OCI-LY1 (cell line): Measurements from ENCODE around the gene PLXNA2.

Experiments used
- H2AFZ ChIP-seq: fragments of 200-600 bp; sonication (generic), shearing (Covaris generic); 2 replicates; pipeline ENCODE4 v1.6.0; 2014; ENCODE audit warnings: antibody characterized with exemption, mild to moderate bottlenecking, low read length
- H3F3A ChIP-seq: fragments of 200-600 bp; sonication (generic), shearing (Covaris generic); 2 replicates; pipeline ENCODE4 v1.6.0; 2014; ENCODE audit warnings: mild to moderate bottlenecking, antibody characterized with exemption, low read length, moderate library complexity; ENCODE audit not compliant: insufficient read depth
- H3K27ac ChIP-seq: fragments of 200-600 bp; sonication (generic); 2 replicates; pipeline ENCODE4 v1.5.1; 2014; ENCODE audit warnings: low read length, mixed run types, mild to moderate bottlenecking, low read depth; ENCODE audit not compliant: poor library complexity, severe bottlenecking
- H3K27me3 ChIP-seq: fragments of 200-600 bp; sonication (generic); 2 replicates; pipeline ENCODE4 v1.6.0; 2014; ENCODE audit warnings: antibody characterized with exemption, mild to moderate bottlenecking, low read length, moderate library complexity; ENCODE audit not compliant: insufficient read depth
- H3K36me3 ChIP-seq: fragments of 200-600 bp; sonication (generic); 2 replicates; pipeline ENCODE4 v1.6.1; 2014; ENCODE audit warnings: mild to moderate bottlenecking, antibody characterized with exemption, low read length, moderate library complexity, mixed read lengths; ENCODE audit not compliant: insufficient read depth
- H3K4me1 ChIP-seq: fragments of 200-600 bp; sonication (generic); 2 replicates; pipeline ENCODE4 v1.5.1; 2014; ENCODE audit warnings: mild to moderate bottlenecking, low read length, moderate library complexity; ENCODE audit not compliant: insufficient read depth, severe bottlenecking
- H3K4me2 ChIP-seq: fragments of 200-600 bp; sonication (generic), shearing (Covaris generic); 2 replicates; pipeline ENCODE4 v1.6.1; 2014; ENCODE audit warnings: low read length
- H3K4me3 ChIP-seq: fragments of 200-600 bp; sonication (generic); 2 replicates; pipeline ENCODE4 v1.5.1; 2014; ENCODE audit warnings: low read length, low read depth, mild to moderate bottlenecking, mixed read lengths; ENCODE audit not compliant: poor library complexity, severe bottlenecking
- H3K79me2 ChIP-seq: fragments of 200-600 bp; shearing (Covaris generic); 2 replicates; pipeline ENCODE4 v1.6.1; 2016; ENCODE audit warnings: mixed run types, low read length, mixed read lengths; ENCODE audit not compliant: insufficient read depth
- H3K9ac ChIP-seq: fragments of 200-600 bp; sonication (generic), shearing (Covaris generic); 2 replicates; pipeline ENCODE4 v1.6.1; 2014; ENCODE audit warnings: mild to moderate bottlenecking, low read length, mixed read lengths
- H3K9me2 ChIP-seq: fragments of 200-600 bp; sonication (generic), shearing (Covaris generic); 2 replicates; pipeline ENCODE4 v1.6.1; 2014; ENCODE audit warnings: low read depth, mild to moderate bottlenecking, low read length, mixed read lengths
- H3K9me3 ChIP-seq: fragments of 200-600 bp; shearing (Covaris generic); 2 replicates; pipeline ENCODE4 v1.6.1; 2014; ENCODE audit warnings: low read length, mixed read lengths
- H4K20me1 ChIP-seq: fragments of 200-600 bp; sonication (generic), shearing (Covaris generic); 2 replicates; pipeline ENCODE4 v1.6.0; 2016; ENCODE audit warnings: mild to moderate bottlenecking, low read length; ENCODE audit not compliant: insufficient read depth
- CTCF ChIP-seq: fragments of 200-600 bp; sonication (generic), shearing (Covaris generic); IDR thresholded peaks from 2 replicates; pipeline ENCODE4 v1.5.1; 2017; ENCODE audit warnings: mild to moderate bottlenecking, antibody characterized with exemption, low read length, moderate library complexity, mixed read lengths
- EZH2 ChIP-seq: fragments of 200-600 bp; sonication (generic), shearing (Covaris generic); IDR thresholded peaks from 2 replicates; pipeline ENCODE4 v1.8.0; 2017; ENCODE audit warnings: borderline replicate concordance, mixed run types, mild to moderate bottlenecking, antibody characterized with exemption, low read length, moderate library complexity, mixed read lengths

PLXNA2 gene

GRCh38 chr1:208235356-208235981 lies 8.7 kb downstream of the PLXNA2 start:
- Histone ChIP-seq H3K9me2 (no peaks in the 10 kb centered on the region), H3K4me3 (no peak overlapping the region), H3K9me3 (no peaks in the 10 kb centered on the region), H3K79me2 (no peaks in the 10 kb centered on the region), H4K20me1 (no peaks in the 10 kb centered on the region), H3K4me1 (no peaks in the 10 kb centered on the region), H2AFZ (no peak overlapping the region), H3F3A (no peaks in the 10 kb centered on the region), H3K9ac (no peak overlapping the region), H3K36me3 (no peaks in the 10 kb centered on the region), H3K27me3 (no peaks in the 10 kb centered on the region), H3K4me2 (no peak overlapping the region), H3K27ac (no peak overlapping the region)
- TF ChIP-seq EZH2 = no peak
- no peak for TF ChIP-seq CTCF

DNA sequence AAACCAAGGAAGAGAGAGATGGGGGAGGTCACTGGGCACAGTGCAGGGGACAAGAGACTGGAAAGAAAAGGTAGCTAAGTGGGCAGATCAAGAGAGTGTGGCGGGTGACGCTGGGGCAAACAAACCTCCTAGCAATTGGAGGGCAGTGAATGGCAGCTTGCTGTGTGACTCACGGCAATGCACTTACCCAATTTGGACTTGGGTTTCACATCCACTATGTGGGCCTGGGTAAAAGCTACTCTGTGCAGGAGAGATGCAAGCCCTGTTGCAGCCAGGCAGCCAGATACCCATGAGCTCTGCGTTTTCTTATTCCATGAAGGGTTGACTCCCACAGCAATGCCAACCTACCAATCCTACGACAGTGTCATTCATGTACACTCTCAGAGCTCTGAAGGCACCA lies 9.5 kb downstream of the PLXNA2 start:
- H3K27ac ChIP-seq = no peak overlapping the region
- H3K36me3 ChIP-seq = no peaks in the 10 kb centered on the region
- no peaks in the 10 kb centered on the region for H3K9me2 ChIP-seq
- no peaks in the 10 kb centered on the region for H3F3A ChIP-seq
- no peak overlapping the region for H3K4me3 ChIP-seq
- TF ChIP-seq EZH2 (no peak), CTCF (no peak)
- H3K9ac ChIP-seq = no peak overlapping the region
- H2AFZ ChIP-seq = no peak overlapping the region
- no peaks in the 10 kb centered on the region for H3K9me3 ChIP-seq
- H3K4me2 ChIP-seq = no peak overlapping the region
- no peaks in the 10 kb centered on the region for H3K4me1 ChIP-seq
- H3K79me2 ChIP-seq = no peaks in the 10 kb centered on the region
- H4K20me1 ChIP-seq = no peaks in the 10 kb centered on the region
- H3K27me3 ChIP-seq = no peaks in the 10 kb centered on the region

- H3K4me1 ChIP-seq = no peaks in the 10 kb centered on the region
- no peak overlapping the region for H3K27ac ChIP-seq
- H4K20me1 ChIP-seq = no peaks in the 10 kb centered on the region
- TF ChIP-seq CTCF = no peak
- TF ChIP-seq EZH2 = no peak
- H3K27me3 ChIP-seq = no peaks in the 10 kb centered on the region
- H3F3A ChIP-seq = no peaks in the 10 kb centered on the region
- no peaks in the 10 kb centered on the region for H3K9me2 ChIP-seq
- H3K9ac ChIP-seq = no peak overlapping the region
- no peak overlapping the region for H3K4me2 ChIP-seq
- no peaks in the 10 kb centered on the region for H3K9me3 ChIP-seq
- no peak overlapping the region for H3K4me3 ChIP-seq
- no peak overlapping the region for H2AFZ ChIP-seq
- no peaks in the 10 kb centered on the region for H3K36me3 ChIP-seq
- H3K79me2 ChIP-seq = no peaks in the 10 kb centered on the region
Observed at GRCh38 chr1:208233978-208234377, 10.2 kb downstream of the PLXNA2 start.
